GM21717 (cell line): ENCODE data around the gene VIP.

ENCODE experiments used
- ATAC-seq: cut with Tn5 transposase; IDR thresholded peaks from one replicate; pipeline ENCODE4 v1.9.1; 2021; ENCODE audit warnings: mild to moderate bottlenecking, moderate library complexity; ENCODE audit not compliant: unreplicated experiment

The VIP gene

GRCh38 chr6:152775428-152775827, 24.8 kb downstream of the VIP start:
- ATAC-seq: no peak

- no peak for ATAC-seq
Measured at GRCh38 chr6:152776833-152777232, 26.2 kb downstream of the VIP start.

- ATAC-seq: no peak
Measured at GRCh38 chr6:152783217-152783878, 32.8 kb downstream of the VIP start.

GRCh38 chr6:152794696-152795095, 44.1 kb downstream of the VIP start:
- ATAC-seq: no peak

GRCh38 chr6:152804150-152804549, 53.6 kb downstream of the VIP start:
- ATAC-seq: no peak
